ENCODE measurements around the gene KCND3.

The KCND3 gene

DNA sequence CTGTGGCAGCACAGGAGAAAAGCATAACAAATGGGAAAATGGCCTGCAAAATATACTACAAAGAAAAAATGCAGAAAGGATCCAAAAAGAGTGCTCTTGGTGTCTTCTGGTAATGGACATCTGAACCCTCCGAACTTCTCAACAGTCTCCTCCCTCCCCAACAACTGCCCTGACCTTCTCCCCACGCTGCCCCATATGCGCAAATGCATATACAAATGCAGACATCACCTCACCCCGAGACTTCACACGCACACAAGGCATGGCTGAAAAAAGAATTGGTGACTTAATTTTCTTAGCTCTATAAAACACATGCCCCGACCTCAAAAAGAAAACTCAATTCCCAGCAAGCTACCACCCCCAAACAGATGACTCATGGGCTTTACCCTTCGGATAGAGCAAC lies 8.4 kb downstream of the KCND3 start:
- H3K4me3 ChIP-seq (ENCODE audit: low read length) = no peak overlapping the region
- no peak for DNase-seq (ENCODE audit: low read depth)
- TF ChIP-seq CTCF (conservative IDR thresholded peaks at IDR 0.05; ENCODE audit: low read length) = no peak

GRCh38 chr1:111980686-111981085 lies 8.8 kb downstream of the KCND3 start:
- H3K4me3 ChIP-seq (ENCODE audit: low read length) = no peak overlapping the region
- no peak for DNase-seq (ENCODE audit: low read depth)
- TF ChIP-seq CTCF (conservative IDR thresholded peaks at IDR 0.05; ENCODE audit: low read length) = no peak

GRCh38 chr1:111978695-111979094 lies 10.8 kb downstream of the KCND3 start:
- H3K4me3 ChIP-seq (ENCODE audit: low read length) = no peak overlapping the region
- DNase-seq (ENCODE audit: low read depth) = no peak
- TF ChIP-seq CTCF (conservative IDR thresholded peaks at IDR 0.05; ENCODE audit: low read length) = no peak

DNA sequence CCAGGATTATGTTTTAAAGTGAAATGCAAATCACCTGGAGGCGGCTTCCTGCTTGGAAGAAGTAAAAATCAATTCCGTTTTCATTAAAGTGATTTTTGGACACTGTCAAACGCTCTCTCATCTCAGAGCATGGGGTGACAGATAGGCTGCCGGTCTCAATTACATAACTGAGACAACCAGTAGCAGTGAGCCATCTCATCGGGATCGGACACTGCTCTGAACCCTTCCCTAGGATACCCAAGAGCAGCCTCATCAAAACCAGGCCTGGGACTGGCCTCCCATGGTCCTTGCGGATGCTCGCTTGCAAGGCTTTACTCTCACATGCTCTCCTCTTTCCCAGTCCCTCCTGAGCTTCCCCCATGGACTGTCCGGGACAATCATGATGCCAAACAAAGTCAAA lies 12.1 kb downstream of the KCND3 start:
- no peak for TF ChIP-seq CTCF (conservative IDR thresholded peaks at IDR 0.05; ENCODE audit: low read length)
- DNase-seq (ENCODE audit: low read depth) = no peak

DNA sequence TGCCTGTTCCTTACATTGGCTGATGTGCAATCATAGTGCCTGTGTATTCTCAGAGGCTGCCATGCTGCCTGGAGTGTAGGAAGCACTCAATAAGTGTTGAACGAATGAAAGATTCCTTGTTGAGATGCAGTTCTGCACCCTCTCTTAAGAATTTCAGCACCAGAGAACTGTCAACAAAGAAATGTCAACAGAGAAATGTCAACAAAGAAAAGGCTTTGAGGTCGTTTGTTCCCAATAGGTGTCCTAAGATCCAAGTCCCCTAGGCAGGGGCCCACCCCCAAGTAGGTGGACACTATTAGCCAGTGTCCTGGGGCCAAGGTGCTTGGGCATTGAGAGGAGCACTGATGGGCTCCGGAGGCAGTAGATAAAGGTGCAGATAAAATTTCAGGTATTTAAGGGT lies 12.6 kb downstream of the KCND3 start:
- no peak overlapping the region for H3K4me3 ChIP-seq (ENCODE audit: low read length)
- TF ChIP-seq CTCF (conservative IDR thresholded peaks at IDR 0.05; ENCODE audit: low read length) = no peak
- DNase-seq (ENCODE audit: low read depth) = no peak

More for the DNA sequence above, 12.1 kb downstream of the KCND3 start:
- H3K4me3 ChIP-seq (ENCODE audit: low read length) = no peak overlapping the region

DNA sequence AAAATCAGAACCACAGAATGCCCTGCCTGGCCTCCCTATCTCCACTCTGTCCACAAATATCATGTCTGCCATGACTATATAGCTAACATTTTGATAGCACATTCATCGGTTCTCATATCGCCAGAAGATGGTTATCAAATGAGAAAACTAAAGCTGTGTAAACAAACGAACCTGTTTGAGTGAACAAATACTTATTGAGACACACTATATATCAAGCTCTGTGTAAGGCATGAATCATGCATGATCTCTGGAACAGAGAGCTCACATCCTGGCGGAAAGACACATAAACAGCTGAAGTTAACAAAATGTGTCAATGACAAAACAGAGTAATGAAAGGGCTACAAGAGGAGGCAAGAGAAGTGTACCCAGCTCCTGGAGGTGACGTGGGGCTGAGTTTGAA lies 13.1 kb downstream of the KCND3 start:
- no peak for TF ChIP-seq CTCF (conservative IDR thresholded peaks at IDR 0.05; ENCODE audit: low read length)
- DNase-seq (ENCODE audit: low read depth) = no peak
- no peak overlapping the region for H3K4me3 ChIP-seq (ENCODE audit: low read length)

DNA sequence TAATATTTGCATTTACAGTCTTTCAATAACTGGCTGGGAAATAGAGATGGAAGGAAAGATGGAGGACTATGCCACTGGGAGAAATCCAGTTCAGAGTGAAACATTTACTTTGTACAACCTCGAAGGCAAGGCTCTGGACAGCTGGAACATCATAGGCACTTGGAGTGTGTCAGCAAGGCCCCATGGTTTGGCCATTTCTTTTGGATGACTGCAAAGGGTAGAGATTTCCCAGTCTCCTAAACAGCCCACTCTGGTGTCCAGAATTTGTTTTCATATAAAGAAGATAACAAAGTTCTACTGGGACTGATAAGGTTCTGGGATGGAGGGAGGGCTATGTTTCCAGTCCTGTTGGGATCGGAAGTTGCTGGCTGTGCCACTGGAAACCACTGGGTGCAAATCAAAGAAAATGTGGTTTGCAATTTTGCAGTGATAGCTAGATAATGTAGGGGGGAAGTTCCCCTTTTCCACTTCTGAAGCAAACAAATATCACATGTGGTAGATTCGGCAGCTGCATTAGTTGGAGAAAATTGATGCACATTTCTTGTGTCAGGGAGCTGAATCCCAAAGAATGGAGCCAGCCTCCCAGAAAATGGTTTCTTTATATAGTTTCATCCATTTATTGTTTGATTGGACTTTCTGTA lies 16.2 kb downstream of the KCND3 start:
- no peak for TF ChIP-seq CTCF (conservative IDR thresholded peaks at IDR 0.05; ENCODE audit: low read length)
- no peak for DNase-seq (ENCODE audit: low read depth)
- no peak overlapping the region for H3K4me3 ChIP-seq (ENCODE audit: low read length)

Measured in AG10803 (cell line).